K562 (cell line): ENCODE results near the gene BHLHE40. TPM values are rescaled to one million over a fixed set of nuclear protein-coding genes. Genes with fewer than 3 reads are reported as not detected.

Experiments used
- CBX2 ChIP-seq: fragments of 200-600 bp; sonication (generic); IDR thresholded peaks from one replicate; pipeline ENCODE4 v1.6.1; 2012; ENCODE audit warnings: mild to moderate bottlenecking, low read length, inconsistent platforms; ENCODE audit not compliant: insufficient read depth, poor library complexity, severe bottlenecking
- E2F3 ChIP-seq: fragments of 250-450 bp; sonication (Bioruptor Pico); IDR thresholded peaks from 2 replicates; pipeline ENCODE4 v1.4.0; 2020; ENCODE audit warnings: mild to moderate bottlenecking
- ETS2 ChIP-seq: IDR thresholded peaks from 2 replicates; pipeline ENCODE4 v1.6.1; 2016; ENCODE audit warnings: borderline replicate concordance, missing genetic modification characterization, mild to moderate bottlenecking, moderate library complexity, missing compliant biosample characterization; ENCODE audit not compliant: poor library complexity, severe bottlenecking
- ETV1 ChIP-seq: fragments of 450-650 bp; conservative IDR thresholded peaks from 2 replicates; pipeline ENCODE4 v1.6.1; 2016; ENCODE audit warnings: missing genetic modification characterization, control low read depth, low read depth, missing compliant biosample characterization
- EWSR1 ChIP-seq: fragments of 450-650 bp; IDR thresholded peaks from 2 replicates; pipeline ENCODE4 v1.6.1; 2018; ENCODE audit warnings: borderline replicate concordance, mild to moderate bottlenecking, low read depth, moderate library complexity; ENCODE audit not compliant: partially characterized antibody
- FOXA1 ChIP-seq: fragments of 450-650 bp; IDR thresholded peaks from 2 replicates; pipeline ENCODE4 v1.6.1; 2016; ENCODE audit warnings: mild to moderate bottlenecking, borderline replicate concordance
- GATAD2A ChIP-seq: fragments of 450-650 bp; IDR thresholded peaks from 2 replicates; pipeline ENCODE4 v1.6.1; 2017
- HDAC6 ChIP-seq: IDR thresholded peaks from 2 replicates; pipeline ENCODE4 v1.6.1; 2012; ENCODE audit warnings: low read depth, mild to moderate bottlenecking, control low read depth, inconsistent platforms, low read length, moderate library complexity
- KDM1A ChIP-seq, 2 experiments: fragments of 450-650 bp; IDR thresholded peaks; 2 replicates each; pipeline ENCODE4 v1.6.1; 2016; ENCODE audit warnings: mild to moderate bottlenecking in 2 of 2
- KHSRP ChIP-seq: fragments of 450-650 bp; IDR thresholded peaks from 2 replicates; pipeline ENCODE4 v1.6.1; 2017
- KLF16 ChIP-seq: IDR thresholded peaks from 2 replicates; pipeline ENCODE4 v1.6.1; 2016; ENCODE audit warnings: antibody characterized with exemption
- POLR2G ChIP-seq: fragments of 200-400 bp; formaldehyde crosslinking; IDR thresholded peaks from 2 replicates; pipeline ENCODE4 v1.6.1; 2017; ENCODE audit warnings: low read depth, mild to moderate bottlenecking, antibody characterized with exemption, low read length, moderate library complexity
- RBFOX2 ChIP-seq: fragments of 200-400 bp; formaldehyde crosslinking; IDR thresholded peaks from 2 replicates; pipeline ENCODE4 v1.6.1; 2017; ENCODE audit warnings: low read depth, mild to moderate bottlenecking, low read length, moderate library complexity
- SIRT6 ChIP-seq: IDR thresholded peaks from one replicate; pipeline ENCODE4 v1.6.1; 2012; ENCODE audit warnings: low read depth, mild to moderate bottlenecking, control low read depth, inconsistent platforms, low read length, moderate library complexity
- SMAD2 ChIP-seq: fragments of 150-350 bp; IDR thresholded peaks from 2 replicates; pipeline ENCODE4 v1.6.1; 2014; ENCODE audit warnings: low read depth, mild to moderate bottlenecking, low read length
- U2AF2 ChIP-seq: fragments of 200-400 bp; formaldehyde crosslinking; optimal IDR thresholded peaks from 2 replicates; pipeline ENCODE3; 2017; ENCODE audit warnings: low read depth, mild to moderate bottlenecking, low read length
- ZNF184 ChIP-seq: sonication (generic); formaldehyde crosslinking; IDR thresholded peaks from 2 replicates; pipeline ENCODE4 v1.5.0; 2020; ENCODE audit warnings: missing genetic modification reagents
- ZNF444 ChIP-seq: fragments of 250-450 bp; sonication (Bioruptor Pico); IDR thresholded peaks from 2 replicates; pipeline ENCODE4 v1.4.0; 2020; ENCODE audit warnings: mild to moderate bottlenecking, moderate library complexity
- polyA plus RNA-seq, 8 experiments: library from polyadenylated mRNA; depleted of rRNA in 4 of 8; stranded (reverse) in 5 of 8; unstranded in 3 of 8; fragments of >200 nt; fragmentation: Nextera tagmentation in 2 of 8; fragmentation: Illumina TruSeq in 1 of 8; extraction: Ambion mirVana in 2 of 8; extraction: Trizol in 1 of 8; gene quantifications; 2 replicates each; pipeline versions ENCODE4 v1.2.1 to v1.2.3, GENCODE V29; 2011 to 2014; ENCODE audit warnings: inconsistent platforms in 1 of 8, missing spikeins in 1 of 8
- total RNA-seq, 7 experiments: library from RNA; depleted of rRNA in 6 of 7; stranded (reverse); fragments of >200 nt in 6 of 7; fragmentation: Illumina TruSeq in 2 of 7; extraction: Trizol in 2 of 7; gene quantifications; 2 replicates each; pipeline versions ENCODE4 v1.2.1 to v1.2.3, GENCODE V29; 2011 to 2021; ENCODE audit warnings: low replicate concordance in 1 of 7
- TF ChIP-seq, protein P1 (sequence below): IDR thresholded peaks from 2 replicates; pipeline ENCODE4 v1.6.1; 2011; ENCODE audit warnings: borderline replicate concordance, low read depth, mild to moderate bottlenecking, moderate library complexity, low read length; ENCODE audit not compliant: insufficient read depth, poor library complexity, severe bottlenecking
- TF ChIP-seq, protein P2 (sequence below), 2 experiments: fragments of 450-650 bp in 1 of 2; sonication (generic) in 1 of 2; formaldehyde crosslinking in 1 of 2; IDR thresholded peaks in 1 of 2; conservative IDR thresholded peaks in 1 of 2; 2 replicates each; pipeline versions ENCODE4 v1.6.1 to v1.8.1; 2016 to 2023; ENCODE audit warnings: mild to moderate bottlenecking in 2 of 2, moderate library complexity in 2 of 2, inconsistent platforms in 1 of 2, missing genetic modification reagents in 1 of 2
- TF ChIP-seq, protein P3 (sequence below): fragments of 250-450 bp; sonication (Bioruptor Pico); IDR thresholded peaks from 2 replicates; pipeline ENCODE4 v1.5.0; 2021
- TF ChIP-seq, protein P4 (sequence below): fragments of 250-450 bp; sonication (Bioruptor Pico); IDR thresholded peaks from 2 replicates; pipeline ENCODE4 v1.4.0; 2020; ENCODE audit warnings: borderline replicate concordance

Gene BHLHE40
- total and polyA plus RNA-seq, 9 of the 15 experiments (the other 6 are each of a cell fraction or from before 2014, with no cell fraction given): 12.0 to 83.9 (median 31.4) TPM

GRCh38 chr3:4981665-4982494 is 2.6 kb downstream of the BHLHE40 start (continued):
- TF ChIP-seq, protein P1, sequence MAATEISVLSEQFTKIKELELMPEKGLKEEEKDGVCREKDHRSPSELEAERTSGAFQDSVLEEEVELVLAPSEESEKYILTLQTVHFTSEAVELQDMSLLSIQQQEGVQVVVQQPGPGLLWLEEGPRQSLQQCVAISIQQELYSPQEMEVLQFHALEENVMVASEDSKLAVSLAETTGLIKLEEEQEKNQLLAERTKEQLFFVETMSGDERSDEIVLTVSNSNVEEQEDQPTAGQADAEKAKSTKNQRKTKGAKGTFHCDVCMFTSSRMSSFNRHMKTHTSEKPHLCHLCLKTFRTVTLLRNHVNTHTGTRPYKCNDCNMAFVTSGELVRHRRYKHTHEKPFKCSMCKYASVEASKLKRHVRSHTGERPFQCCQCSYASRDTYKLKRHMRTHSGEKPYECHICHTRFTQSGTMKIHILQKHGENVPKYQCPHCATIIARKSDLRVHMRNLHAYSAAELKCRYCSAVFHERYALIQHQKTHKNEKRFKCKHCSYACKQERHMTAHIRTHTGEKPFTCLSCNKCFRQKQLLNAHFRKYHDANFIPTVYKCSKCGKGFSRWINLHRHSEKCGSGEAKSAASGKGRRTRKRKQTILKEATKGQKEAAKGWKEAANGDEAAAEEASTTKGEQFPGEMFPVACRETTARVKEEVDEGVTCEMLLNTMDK: no peak
- TF ChIP-seq ETS2 (tag) (no peak), CBX2 (no peak), KDM1A (IDR thresholded peaks at IDR 0.05) (no peak), POLR2G (0 out of 2 replicates have a peak, but pooled peaks have one; percentile 19), FOXA1 (no peak), KLF16 (no peak), RBFOX2 (peak; percentile 63), ZNF444 (CRISPR knock-in tag) (no peak), SIRT6 (no peak), KHSRP (no peak), ZNF184 (no peak), U2AF2 (no peak), SMAD2 (no peak), HDAC6 (no peak), ETV1 (0 out of 2 replicates have a peak, but pooled peaks have one; percentile 5), E2F3 (CRISPR knock-in tag) (no peak), GATAD2A (no peak), EWSR1 (no peak)
- TF ChIP-seq, protein P2, sequence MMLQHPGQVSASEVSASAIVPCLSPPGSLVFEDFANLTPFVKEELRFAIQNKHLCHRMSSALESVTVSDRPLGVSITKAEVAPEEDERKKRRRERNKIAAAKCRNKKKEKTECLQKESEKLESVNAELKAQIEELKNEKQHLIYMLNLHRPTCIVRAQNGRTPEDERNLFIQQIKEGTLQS (IDR thresholded peaks at IDR 0.05): no peak
- TF ChIP-seq, protein P2 (CRISPR knock-in tag; conservative IDR thresholded peaks at IDR 0.05): no peak
- TF ChIP-seq, protein P3, sequence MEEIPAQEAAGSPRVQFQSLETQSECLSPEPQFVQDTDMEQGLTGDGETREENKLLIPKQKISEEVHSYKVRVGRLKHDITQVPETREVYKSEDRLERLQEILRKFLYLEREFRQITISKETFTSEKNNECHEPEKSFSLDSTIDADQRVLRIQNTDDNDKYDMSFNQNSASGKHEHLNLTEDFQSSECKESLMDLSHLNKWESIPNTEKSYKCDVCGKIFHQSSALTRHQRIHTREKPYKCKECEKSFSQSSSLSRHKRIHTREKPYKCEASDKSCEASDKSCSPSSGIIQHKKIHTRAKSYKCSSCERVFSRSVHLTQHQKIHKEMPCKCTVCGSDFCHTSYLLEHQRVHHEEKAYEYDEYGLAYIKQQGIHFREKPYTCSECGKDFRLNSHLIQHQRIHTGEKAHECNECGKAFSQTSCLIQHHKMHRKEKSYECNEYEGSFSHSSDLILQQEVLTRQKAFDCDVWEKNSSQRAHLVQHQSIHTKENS (CRISPR knock-in tag): no peak
- TF ChIP-seq, protein P4, sequence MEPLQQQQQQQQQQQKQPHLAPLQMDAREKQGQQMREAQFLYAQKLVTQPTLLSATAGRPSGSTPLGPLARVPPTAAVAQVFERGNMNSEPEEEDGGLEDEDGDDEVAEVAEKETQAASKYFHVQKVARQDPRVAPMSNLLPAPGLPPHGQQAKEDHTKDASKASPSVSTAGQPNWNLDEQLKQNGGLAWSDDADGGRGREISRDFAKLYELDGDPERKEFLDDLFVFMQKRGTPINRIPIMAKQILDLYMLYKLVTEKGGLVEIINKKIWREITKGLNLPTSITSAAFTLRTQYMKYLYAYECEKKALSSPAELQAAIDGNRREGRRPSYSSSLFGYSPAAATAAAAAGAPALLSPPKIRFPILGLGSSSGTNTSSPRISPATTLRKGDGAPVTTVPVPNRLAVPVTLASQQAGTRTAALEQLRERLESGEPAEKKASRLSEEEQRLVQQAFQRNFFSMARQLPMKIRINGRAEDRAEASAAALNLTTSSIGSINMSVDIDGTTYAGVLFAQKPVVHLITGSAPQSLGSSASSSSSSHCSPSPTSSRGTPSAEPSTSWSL (CRISPR knock-in tag): no peak
